ENCODE data around the gene DNAJC11.
"Not testable (repeated sequence)": the region's sequence is repeated elsewhere in the genome, so short reads cannot be mapped to it uniquely, and the experiment has no call there.

The DNAJC11 gene

DNA sequence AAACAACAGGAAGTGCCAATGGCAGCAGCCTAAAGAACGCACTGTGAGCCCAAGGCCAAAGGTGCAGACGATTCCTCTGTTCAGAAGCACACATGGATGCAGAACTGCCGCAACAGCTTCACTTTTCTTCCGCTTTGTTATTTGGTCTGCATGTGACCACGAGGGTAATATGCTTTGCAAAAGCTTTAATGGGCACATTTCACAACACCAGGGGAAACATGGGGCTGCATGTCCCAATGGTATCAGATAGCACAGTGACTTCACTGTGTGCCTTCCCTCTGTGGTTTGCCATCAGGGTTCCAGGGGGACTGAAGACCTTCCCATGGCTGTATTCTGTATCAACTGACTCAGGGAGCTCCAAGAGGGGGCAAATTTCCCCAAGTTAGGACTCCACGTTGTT is 48.6 kb downstream of the DNAJC11 start:
- no peak for DNase-seq (ENCODE audit: low read depth in 2 of 2)

DNA sequence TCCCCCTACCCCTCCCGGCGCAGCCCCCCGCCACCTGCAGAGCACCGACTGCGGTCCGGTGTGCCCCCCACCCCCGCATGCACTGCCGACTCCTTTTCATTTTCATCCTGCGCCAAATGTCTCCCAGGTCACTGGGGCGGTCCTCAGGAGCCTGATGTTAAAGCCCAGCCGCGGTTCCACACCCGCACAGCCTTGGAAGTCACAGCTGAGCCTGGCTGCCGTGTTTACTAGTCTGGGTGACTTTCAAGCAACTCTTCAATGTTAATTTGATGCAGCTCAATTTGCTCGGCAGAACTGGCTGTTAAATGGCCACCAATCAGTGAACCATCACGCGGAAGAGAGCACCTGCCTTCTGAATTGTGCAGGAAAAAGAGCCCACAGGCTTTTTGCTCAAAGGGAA is 49.7 kb downstream of the DNAJC11 start:
- no peak for DNase-seq (ENCODE audit: low read depth in 2 of 2)

DNA sequence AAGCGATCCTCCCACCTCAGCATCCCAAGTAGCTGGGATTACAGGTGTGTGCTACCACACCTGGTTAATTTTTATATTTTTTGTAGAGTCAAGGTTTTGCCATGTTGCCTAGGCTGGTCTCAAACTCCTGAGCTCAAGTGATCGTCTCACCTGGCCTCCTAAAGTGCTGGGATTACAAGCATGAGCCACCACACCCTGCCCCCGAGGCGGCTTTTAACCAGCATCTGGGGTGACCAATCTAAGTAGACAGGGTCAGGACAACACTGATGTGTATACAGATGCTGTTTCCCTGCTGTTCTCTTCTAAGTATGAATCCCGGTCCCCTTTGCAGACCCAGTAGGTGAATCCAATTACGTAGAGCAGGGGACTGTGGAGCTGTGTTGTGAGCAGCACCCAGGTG is 53.1 kb downstream of the DNAJC11 start:
- no peak for DNase-seq (ENCODE audit: low read depth in 2 of 2)

DNA sequence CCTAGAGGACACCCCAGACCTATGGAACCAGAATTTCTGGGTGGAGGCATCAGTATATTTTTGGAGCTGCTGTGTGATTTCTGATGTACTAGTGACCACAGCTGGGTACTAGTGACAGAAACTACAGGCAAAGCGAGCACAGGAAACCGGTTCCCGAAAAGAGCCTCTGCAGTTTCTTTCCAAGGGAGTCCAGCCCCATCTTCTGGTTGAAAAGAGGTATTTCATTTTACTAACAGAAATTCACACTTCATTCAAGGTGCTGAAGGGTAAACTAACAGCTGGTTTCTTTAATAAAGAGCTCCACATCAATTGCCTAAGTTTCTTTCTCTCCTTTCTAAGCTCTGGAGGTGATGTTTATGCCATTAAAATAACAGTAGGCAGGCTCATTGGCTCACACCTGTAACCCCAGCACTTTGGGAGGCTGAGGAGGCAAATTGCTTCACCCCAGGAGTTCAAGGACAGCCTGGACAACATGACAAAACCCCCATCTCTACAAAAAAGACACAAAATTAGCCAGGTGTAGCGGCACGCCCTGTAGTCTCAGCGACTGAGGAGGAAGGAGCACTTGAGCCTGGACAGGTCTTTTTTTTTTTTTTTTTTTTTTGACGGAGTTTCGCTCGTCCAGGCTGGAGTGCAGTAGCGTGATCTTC is 55.0 kb downstream of the DNAJC11 start:
- peak in 1 of 2 donors; percentile 12 for DNase-seq (ENCODE audit: low read depth in 2 of 2)

DNA sequence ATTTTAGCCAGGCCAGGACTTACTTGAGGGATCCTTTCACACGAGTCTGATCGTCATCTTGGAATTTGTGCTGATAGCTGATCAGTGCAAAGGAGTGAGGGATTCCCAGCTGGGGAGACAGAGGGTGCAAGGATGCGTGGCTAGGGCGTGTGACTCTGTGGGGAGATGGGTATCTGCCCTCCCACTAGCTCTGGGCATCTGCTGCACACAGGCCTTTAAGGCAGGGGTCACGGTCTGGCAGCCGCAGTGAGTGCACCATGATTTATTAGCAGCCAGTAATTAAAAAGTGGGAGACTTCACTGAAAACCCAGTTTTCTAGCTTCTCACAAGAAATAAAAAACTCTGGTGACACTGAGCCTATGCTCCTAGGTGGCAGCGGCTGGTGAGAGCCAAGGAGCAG is 56.6 kb downstream of the DNAJC11 start:
- DNase-seq (ENCODE audit: low read depth in 2 of 2): no peak

DNA sequence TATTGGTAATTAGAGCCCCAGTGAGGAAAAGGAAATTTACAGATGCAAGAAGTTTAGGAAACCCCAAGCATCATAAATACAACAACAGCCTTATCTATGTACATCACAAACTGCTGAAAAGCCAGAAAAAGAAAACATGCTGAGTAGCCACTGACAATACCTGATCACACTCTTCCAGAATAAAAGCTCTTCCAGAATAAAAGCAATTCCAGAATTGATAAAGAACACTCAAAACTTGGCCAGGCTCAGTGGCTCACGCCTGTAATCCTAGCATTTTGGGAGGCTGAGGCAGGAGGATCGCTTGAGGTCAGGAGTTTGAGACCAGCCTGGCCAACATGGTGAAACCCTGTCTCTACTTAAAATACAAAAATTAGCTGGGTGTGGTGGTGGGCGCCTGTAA is 60.7 kb downstream of the DNAJC11 start:
- not testable (repeated sequence) for DNase-seq (ENCODE audit: low read depth in 2 of 2)

DNA sequence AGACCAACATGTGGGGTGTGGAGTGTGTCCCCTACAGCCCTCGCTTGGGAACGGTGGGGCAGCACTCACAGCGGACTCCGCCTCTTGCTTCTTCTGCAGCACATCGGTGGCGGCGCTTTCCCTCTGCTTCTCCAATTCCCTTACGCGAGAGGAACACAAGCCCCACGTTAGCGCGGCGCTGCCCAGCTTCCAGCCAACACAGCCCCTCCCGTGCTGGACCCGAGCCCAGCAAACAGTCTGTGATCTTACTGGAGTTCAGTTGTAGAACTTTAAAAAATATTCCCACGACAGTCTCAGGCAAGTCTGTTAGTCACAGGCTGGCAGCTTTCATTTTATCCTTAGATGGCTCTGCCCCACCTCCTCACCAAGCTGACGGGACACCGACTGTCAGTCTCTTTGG is 63.4 kb downstream of the DNAJC11 start:
- DNase-seq (ENCODE audit: low read depth in 2 of 2): no peak

DNA sequence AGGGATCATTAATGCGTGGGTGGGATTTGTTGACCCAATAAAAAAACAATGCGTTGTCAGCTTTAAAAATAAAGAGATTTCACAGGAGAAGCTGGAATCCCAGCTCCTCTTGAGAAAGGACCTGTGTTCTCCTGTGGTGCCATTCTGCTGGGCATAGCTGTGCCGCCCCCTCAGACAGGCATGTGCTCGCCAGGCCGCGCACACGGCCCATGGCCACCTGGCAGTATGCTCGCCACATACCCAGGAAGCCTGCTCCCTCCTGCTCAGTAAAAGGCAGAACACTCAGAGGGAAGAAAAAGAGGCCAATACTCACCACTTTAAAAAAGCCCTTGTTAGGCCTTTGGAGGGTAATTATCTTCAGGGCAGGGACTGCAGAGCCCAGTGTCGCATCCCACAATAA is 63.8 kb downstream of the DNAJC11 start:
- no peak for DNase-seq (ENCODE audit: low read depth in 2 of 2)

DNA sequence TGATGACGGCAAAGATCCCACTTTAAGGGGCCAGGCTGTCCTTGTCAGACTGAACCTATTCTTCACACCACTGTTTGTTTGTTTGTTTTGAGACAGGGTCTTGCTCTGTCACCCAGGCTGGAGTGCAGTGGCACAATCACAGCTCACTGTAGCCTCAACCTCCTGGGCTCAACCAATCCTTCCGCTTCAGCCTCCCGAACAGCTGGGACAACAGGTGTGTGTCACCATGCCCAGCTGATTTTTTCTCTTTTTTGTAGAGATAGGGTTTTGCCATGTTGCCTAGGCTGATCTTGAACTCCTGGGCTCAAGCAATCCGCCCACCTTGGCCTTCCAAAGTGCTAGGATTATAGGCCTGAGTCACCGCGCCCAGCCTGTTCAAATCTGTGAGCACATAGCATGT is 64.8 kb downstream of the DNAJC11 start:
- not testable (repeated sequence) for DNase-seq (ENCODE audit: low read depth in 2 of 2)

DNA sequence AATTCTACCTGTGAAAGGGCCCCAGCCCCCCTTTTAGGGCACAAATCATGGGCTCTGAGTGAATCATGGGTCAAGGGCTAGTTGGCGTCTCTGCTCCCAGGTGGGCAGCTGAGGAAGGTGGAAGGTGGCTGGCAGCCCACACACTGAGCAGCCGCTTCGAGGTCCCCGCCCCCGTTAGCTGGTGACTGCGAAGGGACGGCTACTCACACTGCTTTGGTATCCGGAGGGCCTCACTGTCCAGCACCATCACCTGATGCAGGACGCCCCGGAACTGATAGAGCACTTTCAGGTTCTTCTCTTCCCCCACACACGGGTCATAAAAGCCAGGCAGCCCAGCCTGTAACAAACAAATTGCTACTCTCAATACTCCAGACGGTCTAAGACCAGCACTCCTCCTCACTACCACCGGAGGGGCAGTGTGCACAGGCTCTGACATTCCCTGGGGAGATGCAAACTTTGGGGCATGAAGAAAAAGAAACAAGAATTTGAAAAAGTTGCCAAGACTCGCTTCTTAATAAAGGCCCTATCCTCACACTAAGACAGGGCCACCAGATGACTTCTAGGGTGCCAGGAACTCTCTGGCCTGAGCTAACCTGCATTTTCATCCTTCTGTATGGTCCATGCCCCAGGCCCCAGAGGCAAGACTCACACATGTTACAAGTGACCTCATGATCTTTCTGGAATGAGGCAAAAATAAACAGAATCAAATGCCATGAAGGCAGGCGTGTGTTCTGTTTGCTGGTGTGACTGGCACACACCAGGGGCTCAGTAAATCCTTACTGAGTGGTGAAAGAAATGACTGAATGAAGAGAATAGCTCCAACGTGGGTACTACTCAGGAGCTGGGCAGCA is 65.5 kb downstream of the DNAJC11 start:
- no peak for DNase-seq (ENCODE audit: low read depth in 2 of 2)

DNA sequence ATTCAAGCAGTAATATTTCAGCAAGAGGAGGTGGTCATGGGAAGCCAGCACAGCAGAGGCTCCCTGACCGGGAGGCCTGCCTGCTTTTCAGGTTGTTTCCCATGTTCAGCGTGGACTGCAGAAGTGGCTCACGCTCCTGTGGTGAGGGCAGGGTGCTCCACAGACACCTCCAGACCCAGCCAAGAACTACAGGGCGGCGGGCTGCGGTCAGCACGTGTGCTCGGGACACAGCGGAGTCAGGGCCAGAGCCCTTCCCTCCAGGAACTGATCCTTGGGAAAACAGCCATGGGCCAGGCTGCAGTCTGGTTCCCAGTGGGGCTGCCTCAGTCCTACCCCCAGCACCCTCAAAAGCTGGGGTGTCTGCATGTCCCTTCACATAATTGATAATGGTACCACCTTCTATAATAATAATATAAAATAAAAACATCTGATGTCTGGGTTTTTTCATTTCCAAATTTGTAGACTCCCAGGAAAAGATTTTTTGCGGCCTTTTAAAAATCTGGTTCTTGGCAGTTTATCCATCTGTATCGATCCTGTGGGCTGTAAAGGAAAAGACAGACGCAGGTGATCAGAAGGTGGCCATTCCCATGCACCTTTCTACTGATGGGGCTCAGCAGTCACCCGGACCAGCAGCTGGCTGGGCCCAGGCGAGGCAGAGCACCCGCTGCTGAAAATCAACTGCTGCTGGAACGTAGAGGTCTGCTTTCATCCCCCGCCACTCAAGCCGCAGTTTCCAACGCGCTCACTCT is 66.3 kb downstream of the DNAJC11 start:
- no peak for DNase-seq (ENCODE audit: low read depth in 2 of 2)

DNA sequence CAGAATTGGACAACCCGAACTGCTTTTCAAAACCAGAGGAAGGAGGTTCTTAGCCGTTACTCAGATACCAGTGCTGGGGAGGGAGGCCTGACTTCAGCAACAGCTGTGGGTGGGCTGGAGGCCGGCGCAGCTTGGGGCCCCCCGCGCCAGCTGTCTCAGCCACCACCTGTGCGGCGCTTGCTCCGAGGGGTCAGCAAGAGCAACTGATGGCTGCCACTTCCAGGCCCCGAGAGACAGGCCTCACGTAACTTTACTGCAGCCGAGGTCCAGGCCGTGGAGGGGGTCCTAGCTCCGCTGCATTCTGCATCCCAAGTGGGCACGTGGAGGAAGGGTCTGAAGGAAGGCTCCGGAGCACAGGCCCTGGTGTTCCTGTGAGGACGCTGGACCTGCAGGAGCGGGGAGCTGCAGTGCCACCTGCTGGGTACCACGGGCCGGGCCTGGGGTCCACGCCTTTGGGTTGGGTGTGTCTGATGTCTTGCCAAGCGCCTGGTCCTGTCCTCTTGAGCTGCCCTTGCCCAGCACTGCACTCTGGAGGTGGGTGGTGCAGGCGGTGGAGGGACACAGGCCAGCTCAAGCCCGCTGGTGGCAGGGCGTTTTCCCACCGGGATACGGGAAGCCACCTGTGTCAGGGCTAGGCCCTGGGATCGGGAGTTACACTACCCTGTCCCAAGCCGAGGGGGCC is 67.1 kb downstream of the DNAJC11 start:
- DNase-seq (ENCODE audit: low read depth in 2 of 2): peak; percentile 16 to 24

DNA sequence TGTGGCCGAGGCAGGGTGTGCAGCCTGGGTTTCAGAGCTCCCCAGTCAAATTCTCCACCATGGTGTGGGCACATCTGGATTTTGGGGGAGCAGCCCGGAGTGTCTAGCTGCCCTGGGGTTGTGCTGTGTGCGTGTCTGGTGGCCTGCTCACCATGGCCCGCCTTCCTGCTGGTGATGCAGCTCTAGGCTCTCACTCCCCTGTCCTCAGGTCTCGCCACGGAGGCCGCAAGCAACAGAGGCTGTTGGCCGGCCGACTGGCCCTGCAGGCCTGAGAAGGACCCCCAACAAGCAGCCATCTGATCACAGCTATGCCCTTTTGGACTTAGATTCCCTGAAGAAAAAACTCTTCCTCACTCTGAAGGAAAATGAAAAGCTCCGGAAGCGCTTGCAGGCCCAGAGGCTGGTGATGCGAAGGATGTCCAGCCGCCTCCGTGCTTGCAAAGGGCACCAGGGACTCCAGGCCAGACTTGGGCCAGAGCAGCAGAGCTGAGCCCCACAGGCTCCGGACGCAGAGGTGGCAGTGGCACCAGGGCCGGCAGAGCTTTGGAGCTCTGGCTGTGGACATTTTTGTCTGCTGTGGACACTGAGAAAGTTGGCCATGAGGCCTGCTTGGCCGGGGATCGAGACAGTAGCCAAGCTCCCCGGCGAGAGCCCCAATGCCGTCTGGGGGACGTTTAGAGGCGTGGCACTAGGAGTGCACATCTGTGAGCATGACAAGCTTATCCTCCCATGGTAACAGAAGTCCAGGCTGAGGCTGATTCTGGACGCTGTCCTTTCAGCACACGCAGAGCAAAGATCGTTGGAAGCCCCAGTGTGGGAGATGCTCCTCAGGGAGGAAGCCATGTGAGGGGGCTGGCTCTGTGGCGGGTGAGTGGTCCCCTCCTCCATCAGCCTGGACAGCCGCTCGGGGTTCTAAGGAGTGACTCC is 68.8 kb downstream of the DNAJC11 start:
- DNase-seq (ENCODE audit: low read depth in 2 of 2): no peak

DNA sequence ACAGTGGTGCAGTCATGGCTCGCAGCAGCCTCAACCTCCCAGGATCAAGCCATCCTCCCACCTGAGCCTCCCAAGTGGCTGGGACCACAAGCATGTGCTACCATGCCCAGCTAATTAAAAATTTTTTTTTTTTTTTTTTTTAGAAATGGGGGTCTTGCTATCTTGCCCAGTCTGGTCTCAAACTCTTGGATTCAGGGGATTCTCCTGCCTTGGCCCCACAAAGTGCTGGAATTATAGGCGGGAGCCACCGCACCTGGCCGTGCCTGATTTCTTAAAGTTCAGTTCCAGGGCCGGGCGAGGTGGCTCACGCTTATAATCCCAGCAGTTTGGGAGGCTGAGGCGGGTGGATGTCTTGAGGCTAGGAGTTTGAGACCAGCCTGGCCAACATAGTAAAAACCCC is 70.6 kb downstream of the DNAJC11 start:
- DNase-seq (ENCODE audit: low read depth in 2 of 2): no peak

DNA sequence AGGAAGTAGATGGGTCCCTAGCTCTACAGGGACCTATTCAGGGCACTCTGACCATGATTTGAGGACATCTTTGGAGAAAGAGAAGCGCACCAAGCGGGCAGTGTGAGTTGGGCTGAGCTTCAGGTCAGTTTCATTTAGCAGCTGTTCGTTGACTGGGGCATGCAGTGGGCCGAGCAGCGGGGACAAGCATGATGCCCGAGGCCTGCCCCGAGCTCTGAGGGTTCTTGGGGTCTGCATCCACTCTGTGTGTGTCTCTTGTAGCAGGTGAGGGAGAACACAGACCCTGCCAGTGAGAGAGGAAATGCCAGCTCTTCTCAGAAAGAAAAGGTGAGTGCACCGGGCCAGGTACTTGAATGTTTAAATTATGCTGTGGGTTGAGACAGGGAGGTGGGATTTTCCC is 71.6 kb downstream of the DNAJC11 start:
- DNase-seq (ENCODE audit: low read depth in 2 of 2): no peak

DNA sequence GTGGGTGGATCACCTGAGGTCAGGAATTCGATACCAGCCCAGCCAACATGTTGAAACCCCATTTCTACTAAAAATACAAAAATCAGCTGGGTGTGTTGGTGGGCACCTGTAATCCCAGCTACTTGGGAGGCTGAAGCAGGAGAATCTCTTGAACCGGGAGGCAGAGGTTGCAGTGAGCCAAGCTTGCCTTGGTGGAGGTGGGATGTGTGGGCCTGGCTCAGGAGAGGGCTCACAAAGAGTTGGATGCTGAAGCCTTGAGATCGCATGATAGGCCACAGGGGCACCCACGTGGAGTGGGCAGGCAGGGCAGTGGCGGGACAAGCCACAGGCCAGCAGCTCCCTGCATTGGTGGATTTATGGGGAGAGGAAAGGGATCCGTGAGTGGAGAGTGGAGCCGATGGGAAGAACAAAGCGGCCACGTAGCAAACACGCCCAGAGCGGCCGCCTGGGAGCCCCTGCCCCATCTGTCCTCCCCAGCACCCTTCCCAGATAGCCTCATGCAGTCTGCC is 72.6 kb downstream of the DNAJC11 start:
- DNase-seq (ENCODE audit: low read depth in 2 of 2): no peak

DNA sequence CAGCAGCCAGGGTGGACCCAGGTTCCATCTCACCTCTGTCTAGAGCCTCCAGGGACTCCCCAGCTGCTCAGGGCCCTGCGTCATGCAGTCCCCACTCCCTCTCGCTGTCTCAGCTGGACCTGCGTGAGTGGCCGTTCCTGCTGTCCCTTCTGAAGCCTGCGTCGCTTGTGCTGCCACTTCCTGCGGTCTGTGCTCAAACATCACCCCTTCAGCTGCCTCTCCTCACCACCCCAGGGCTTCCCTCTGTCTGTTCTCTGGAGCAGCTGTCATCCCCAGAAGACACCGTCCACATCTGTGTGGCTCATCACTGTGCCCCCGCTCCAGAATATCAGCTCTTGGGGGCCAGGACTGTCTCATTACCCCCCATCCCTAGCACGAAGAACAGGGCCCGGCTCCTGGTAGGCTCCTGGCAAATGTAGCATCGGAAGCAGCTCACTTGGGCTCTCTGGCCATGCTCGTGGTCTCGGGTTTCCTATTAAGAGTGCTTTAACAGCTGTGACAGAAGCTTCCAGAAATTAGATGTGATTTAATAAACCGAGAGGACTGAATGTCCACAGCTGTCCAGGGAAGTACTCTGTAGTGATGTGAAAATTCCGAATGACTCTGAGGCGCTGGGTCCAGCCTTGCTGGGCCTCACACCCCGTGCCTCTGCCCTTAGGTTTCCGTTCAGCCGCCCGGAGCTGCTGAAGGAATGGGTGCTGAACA is 73.6 kb downstream of the DNAJC11 start:
- no peak for DNase-seq (ENCODE audit: low read depth in 2 of 2)

DNA sequence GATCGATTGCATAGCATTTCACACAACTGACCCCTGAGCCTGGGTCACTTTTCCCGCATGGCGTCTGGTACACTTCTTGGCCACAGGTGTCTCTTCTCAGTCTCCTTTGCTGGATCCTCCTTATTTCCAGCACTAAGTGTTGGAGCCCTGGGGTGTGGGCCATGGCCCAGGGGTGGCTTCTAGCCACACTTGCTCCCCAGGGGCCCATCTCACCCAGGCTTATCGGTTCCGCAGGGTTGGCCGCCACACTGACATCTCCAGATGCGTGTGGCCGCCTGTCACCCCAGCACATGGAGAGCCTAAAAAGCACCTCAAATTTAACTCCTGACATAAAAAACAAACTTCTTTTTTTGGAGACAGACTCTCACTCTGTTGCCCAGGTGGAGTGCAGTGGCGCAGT is 74.6 kb downstream of the DNAJC11 start:
- no peak for DNase-seq (ENCODE audit: low read depth in 2 of 2)

DNA sequence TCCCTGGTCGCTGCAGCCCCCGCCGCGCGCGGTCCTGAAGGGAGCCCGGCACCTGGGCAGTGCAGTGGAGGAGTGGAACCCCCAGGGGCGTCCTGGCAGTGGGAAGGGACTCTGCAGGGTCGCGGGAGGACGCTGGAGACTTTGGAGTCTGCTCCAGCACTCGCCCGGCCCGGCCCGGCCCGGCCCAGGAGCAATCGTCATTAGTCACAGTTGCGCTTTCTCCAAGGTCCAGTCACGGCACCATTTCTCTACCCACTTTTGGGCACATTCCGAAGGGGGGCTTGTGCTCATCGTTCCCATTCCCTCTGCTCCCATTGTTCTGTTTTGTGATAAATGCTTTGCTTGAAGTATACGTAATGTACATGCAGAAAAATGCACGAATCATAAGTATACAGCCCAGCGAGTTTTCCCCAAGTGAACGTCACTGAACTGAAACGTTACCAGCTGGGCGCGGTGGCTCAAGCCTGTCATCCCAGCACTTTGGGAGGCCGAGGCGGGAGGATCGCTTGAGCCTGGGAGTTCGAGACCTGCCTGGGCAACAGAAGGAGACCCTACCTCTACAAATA is 75.9 kb downstream of the DNAJC11 start:
- DNase-seq (ENCODE audit: low read depth in 2 of 2): no peak

Measured in stimulated activated CD8-positive, alpha-beta memory T cell treated with anti-CD3 and anti-CD28 coated beads, Interleukin-7, amount 100 ng/mL, for 4 hours (primary cell).